ENCODE measurements around the gene SPANXB1.

SPANXB1 gene

GRCh38 chrX:140975472-140975871 is 26.9 kb upstream of the SPANXB1 start:
- POLR2A ChIA-PET, result no interaction called here
- Histone ChIP-seq H3K36me3 (ENCODE audit: control insufficient read depth in 2 of 2, insufficient read depth in 1 of 2, low read length in 2 of 2) (no peaks in the 10 kb centered on the region), H3K9me3 (ENCODE audit: control insufficient read depth, insufficient read depth, low read depth, low read length) (no peaks in the 10 kb centered on the region), H3K4me3 (ENCODE audit: low read depth, low read length) (no peak overlapping the region), H3K27ac (ENCODE audit: extremely low read depth, low read depth, low read length) (no peak overlapping the region), H3K4me1 (ENCODE audit: control insufficient read depth, insufficient read depth, low read length) (no peaks in the 10 kb centered on the region)
- TF ChIP-seq ZNF335 (tag by site-specific recombination; conservative IDR thresholded peaks at IDR 0.05) (no peak), ZNF624 (tag by site-specific recombination; IDR thresholded peaks at IDR 0.05) (no peak), HOXA7 (CRISPR knock-in tag; IDR thresholded peaks at IDR 0.05; ENCODE audit: borderline replicate concordance) (no peak), MYNN (tag by site-specific recombination; IDR thresholded peaks at IDR 0.05; ENCODE audit: borderline replicate concordance) (no peak), ZNF692 (tag by site-specific recombination; IDR thresholded peaks at IDR 0.05) (no peak), ZNF585B (tag by site-specific recombination; IDR thresholded peaks at IDR 0.05) (no peak), ZNF398 (tag by site-specific recombination; IDR thresholded peaks at IDR 0.05) (no peak), ZNF280C (tag by site-specific recombination; IDR thresholded peaks at IDR 0.05) (no peak), ZNF664 (tag by site-specific recombination; IDR thresholded peaks at IDR 0.05) (no peak), ZNF558 (tag by site-specific recombination; IDR thresholded peaks at IDR 0.05) (no peak), ZNF473 (tag by site-specific recombination; IDR thresholded peaks at IDR 0.05) (no peak), ZNF223 (tag by site-specific recombination; IDR thresholded peaks at IDR 0.05) (no peak), ZNF24 (tag by site-specific recombination; IDR thresholded peaks at IDR 0.05) (no peak), GLI2 (tag by site-specific recombination; IDR thresholded peaks at IDR 0.05; ENCODE audit: borderline replicate concordance, low read depth) (no peak), ZEB2 (tag by site-specific recombination; IDR thresholded peaks at IDR 0.05) (no peak), ZNF658 (tag by site-specific recombination; IDR thresholded peaks at IDR 0.05) (no peak), BCL11A (tag by site-specific recombination; IDR thresholded peaks at IDR 0.05; ENCODE audit: low read depth) (no peak)
- CTCF ChIA-PET, result interaction anchor here (0.7 kb wide), 1 partner anchor 91 kb away, joined by 3 read pairs; no protein-coding TSS in a partner anchor

- ChIA-PET POLR2A (no interaction called here), CTCF (no interaction called here)
- Histone ChIP-seq H3K27ac (ENCODE audit: extremely low read depth, low read depth, low read length) (no peak overlapping the region), H3K4me3 (ENCODE audit: low read depth, low read length) (no peak overlapping the region), H3K9me3 (ENCODE audit: control insufficient read depth, insufficient read depth, low read depth, low read length) (no peaks in the 10 kb centered on the region), H3K36me3 (ENCODE audit: control insufficient read depth in 2 of 2, insufficient read depth in 1 of 2, low read length in 2 of 2) (no peaks in the 10 kb centered on the region), H3K4me1 (ENCODE audit: control insufficient read depth, insufficient read depth, low read length) (no peaks in the 10 kb centered on the region)
- TF ChIP-seq ZNF202 (tag by site-specific recombination; IDR thresholded peaks at IDR 0.05; ENCODE audit: borderline replicate concordance) (no peak), PRDM2 (tag by site-specific recombination; IDR thresholded peaks at IDR 0.05; ENCODE audit: borderline replicate concordance) (no peak), ZNF37A (tag by site-specific recombination; IDR thresholded peaks at IDR 0.05) (no peak), ZNF280D (tag by site-specific recombination; IDR thresholded peaks at IDR 0.05) (no peak)
Observed at GRCh38 chrX:140980271-140980670, 22.1 kb upstream of the SPANXB1 start.
